ENCODE results near the gene PRDM16. TPM values are rescaled to one million over a fixed set of nuclear protein-coding genes. Genes with fewer than 3 reads are reported as not detected.

The PRDM16 gene
- total RNA-seq, 1 experiment from 2014 or later = 1.6 TPM

GRCh38 chr1:3444298-3444697 lies 375.3 kb downstream of the PRDM16 start (continued):
- TF ChIP-seq STAT6 (CRISPR knock-in tag; conservative IDR thresholded peaks at IDR 0.05; ENCODE audit: low read depth) = no peak
- TF ChIP-seq ZNF512 (CRISPR knock-in tag; IDR thresholded peaks at IDR 0.05; ENCODE audit: borderline replicate concordance) = no peak
- TF ChIP-seq JUN (CRISPR knock-in tag; IDR thresholded peaks at IDR 0.05) = no peak
- TF ChIP-seq CTCF (IDR thresholded peaks at IDR 0.05) = no peak
- TF ChIP-seq PRRX2 (CRISPR knock-in tag; IDR thresholded peaks at IDR 0.05) = no peak
- TF ChIP-seq PREB (CRISPR knock-in tag; IDR thresholded peaks at IDR 0.05; ENCODE audit: borderline replicate concordance) = no peak

- no peak for ATAC-seq
- H3K27me3 Mint-ChIP-seq (ENCODE audit: low read depth) = no peaks in the 10 kb centered on the region
- no peaks in the 10 kb centered on the region for H3K36me3 Mint-ChIP-seq
- H3K4me1 Mint-ChIP-seq = no peaks in the 10 kb centered on the region
- no peak for TF ChIP-seq SOX15 (CRISPR knock-in tag; IDR thresholded peaks at IDR 0.05)
- TF ChIP-seq ESRRA (CRISPR knock-in tag; IDR thresholded peaks at IDR 0.05; ENCODE audit: borderline replicate concordance) = no peak
- H3K9me3 Mint-ChIP-seq = peaks cover 7% of the 10 kb centered on the region; the same call in 1 of the 2 replicates
- ChIA-PET POLR2A (no interaction called here), CTCF (interaction anchor here (0.6 to 1.8 kb wide), 3 partner anchors 8 to 147 kb away, joined by 4 to 8 read pairs (median 6); no protein-coding TSS in a partner anchor)
- no peak overlapping the region for H3K27ac Mint-ChIP-seq
- H3K4me3 Mint-ChIP-seq = no peak overlapping the region
- DNase-seq (ENCODE audit: low spot score) = no peak
Observed at GRCh38 chr1:3444736-3445135, 375.7 kb downstream of the PRDM16 start.

GRCh38 chr1:3450202-3450863 lies 381.3 kb downstream of the PRDM16 start:
- no peak overlapping the region for H3K27ac Mint-ChIP-seq
- H3K27me3 Mint-ChIP-seq (ENCODE audit: low read depth) = no peaks in the 10 kb centered on the region; the same call in 1 of the 2 replicates
- no peak for DNase-seq (ENCODE audit: low spot score)
- CTCF ChIA-PET = interaction anchor here (1.2 kb wide), 1 partner anchor 41 kb away, joined by 5 read pairs; no protein-coding TSS in a partner anchor
- H3K4me1 Mint-ChIP-seq = peaks cover 3% of the 10 kb centered on the region
- POLR2A ChIA-PET = no interaction called here
- no peaks in the 10 kb centered on the region for H3K36me3 Mint-ChIP-seq
- H3K4me3 Mint-ChIP-seq = no peak overlapping the region
- no peak for ATAC-seq
- no peak for TF ChIP-seq ZMAT4 (CRISPR knock-in tag; IDR thresholded peaks at IDR 0.05)
- TF ChIP-seq TP53 (CRISPR knock-in tag; IDR thresholded peaks at IDR 0.05) = no peak
- no peak for TF ChIP-seq NFYB (CRISPR knock-in tag; conservative IDR thresholded peaks at IDR 0.05; ENCODE audit: low read depth)
- TF ChIP-seq ZNF317 (CRISPR knock-in tag; IDR thresholded peaks at IDR 0.05; ENCODE audit: borderline replicate concordance, low read depth) = no peak
- no peak for TF ChIP-seq ATF2 (CRISPR knock-in tag; IDR thresholded peaks at IDR 0.05; ENCODE audit: borderline replicate concordance, low read depth)
- no peak for TF ChIP-seq JAZF1 (CRISPR knock-in tag; IDR thresholded peaks at IDR 0.05)
- TF ChIP-seq ZBTB21 (CRISPR knock-in tag; IDR thresholded peaks at IDR 0.05; ENCODE audit: borderline replicate concordance) = no peak
- no peak for TF ChIP-seq ATF3 (CRISPR knock-in tag; conservative IDR thresholded peaks at IDR 0.05)
- peaks cover 7% of the 10 kb centered on the region; the same call in 1 of the 2 replicates for H3K9me3 Mint-ChIP-seq
